ENCODE measurements around the gene CACNA1C.

CACNA1C gene

DNA sequence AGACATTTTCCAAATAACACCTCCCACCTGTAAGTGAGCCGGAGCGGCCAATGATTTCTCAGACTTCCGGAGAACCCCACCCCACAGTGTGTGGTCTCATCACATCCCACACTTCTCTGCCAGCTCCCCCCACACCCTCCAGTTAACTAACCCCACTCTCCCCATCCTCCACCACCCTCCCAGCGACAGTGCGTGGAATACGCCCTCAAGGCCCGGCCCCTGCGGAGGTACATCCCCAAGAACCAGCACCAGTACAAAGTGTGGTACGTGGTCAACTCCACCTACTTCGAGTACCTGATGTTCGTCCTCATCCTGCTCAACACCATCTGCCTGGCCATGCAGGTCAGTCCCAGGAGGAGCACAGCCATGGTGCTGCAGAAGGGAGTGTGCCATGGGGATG, 557.6 kb downstream of the CACNA1C start:
- no peak for TF ChIP-seq CTCF (conservative IDR thresholded peaks at IDR 0.05; ENCODE audit: low read depth)
- H3K27ac ChIP-seq: no peak overlapping the region
- ChIA-PET CTCF (no interaction called here), POLR2A (ENCODE audit: low non-redundant PET) (no interaction called here)
- no peak for DNase-seq (ENCODE audit: low spot score)

DNA sequence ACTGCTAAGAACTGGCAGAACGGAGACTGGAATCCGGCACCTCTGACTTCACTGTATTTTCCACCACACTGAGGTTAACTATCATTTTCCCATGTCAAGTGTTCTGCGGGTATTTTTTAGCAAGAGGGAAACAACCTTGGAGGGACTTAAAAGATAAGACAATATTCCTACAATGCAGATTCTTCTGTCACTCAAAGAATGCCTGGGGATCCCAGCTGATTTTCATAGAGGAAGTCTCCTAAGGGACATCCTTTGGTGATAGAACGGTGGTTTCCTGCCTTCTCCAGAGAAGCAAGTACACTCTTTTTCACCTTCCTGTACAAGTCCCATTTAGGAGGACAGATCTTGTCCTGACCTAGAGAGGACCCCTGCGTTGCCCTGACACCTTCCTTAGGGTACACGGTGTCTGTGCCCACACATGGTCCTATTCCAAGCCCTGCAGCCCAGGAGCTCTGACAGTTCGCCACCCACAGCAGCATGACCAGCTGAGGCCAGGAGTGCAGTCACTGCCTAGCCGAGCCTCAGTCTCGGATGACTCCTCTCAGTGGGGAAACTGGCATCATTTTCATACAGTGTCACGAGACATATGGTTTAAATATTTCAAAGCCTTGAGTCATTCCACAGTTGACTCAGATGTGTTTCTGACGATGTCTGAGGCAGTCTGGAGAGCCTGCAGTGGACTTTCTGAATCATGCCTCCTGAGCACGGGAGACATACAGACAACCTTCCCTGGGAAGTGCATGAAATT, 560.7 kb downstream of the CACNA1C start:
- DNase-seq (ENCODE audit: low spot score): peak; percentile 66
- TF ChIP-seq CTCF (conservative IDR thresholded peaks at IDR 0.05; ENCODE audit: low read depth): no peak
- H3K27ac ChIP-seq: no peak overlapping the region
- ChIA-PET CTCF (interaction anchor here (0.6 kb wide), 1 partner anchor 184 kb away, joined by 3 read pairs; no protein-coding TSS in a partner anchor), POLR2A (ENCODE audit: low non-redundant PET) (no interaction called here)

- no peak overlapping the region for H3K27ac ChIP-seq
- ChIA-PET CTCF (no interaction called here), POLR2A (ENCODE audit: low non-redundant PET) (interaction anchor here (0.5 kb wide), 1 partner anchor 30 kb away, joined by 3 read pairs; no protein-coding TSS in a partner anchor)
- DNase-seq (ENCODE audit: low spot score): no peak
- TF ChIP-seq CTCF (conservative IDR thresholded peaks at IDR 0.05; ENCODE audit: low read depth): no peak
Observed at GRCh38 chr12:2614341-2614740, 561.6 kb downstream of the CACNA1C start.

DNA sequence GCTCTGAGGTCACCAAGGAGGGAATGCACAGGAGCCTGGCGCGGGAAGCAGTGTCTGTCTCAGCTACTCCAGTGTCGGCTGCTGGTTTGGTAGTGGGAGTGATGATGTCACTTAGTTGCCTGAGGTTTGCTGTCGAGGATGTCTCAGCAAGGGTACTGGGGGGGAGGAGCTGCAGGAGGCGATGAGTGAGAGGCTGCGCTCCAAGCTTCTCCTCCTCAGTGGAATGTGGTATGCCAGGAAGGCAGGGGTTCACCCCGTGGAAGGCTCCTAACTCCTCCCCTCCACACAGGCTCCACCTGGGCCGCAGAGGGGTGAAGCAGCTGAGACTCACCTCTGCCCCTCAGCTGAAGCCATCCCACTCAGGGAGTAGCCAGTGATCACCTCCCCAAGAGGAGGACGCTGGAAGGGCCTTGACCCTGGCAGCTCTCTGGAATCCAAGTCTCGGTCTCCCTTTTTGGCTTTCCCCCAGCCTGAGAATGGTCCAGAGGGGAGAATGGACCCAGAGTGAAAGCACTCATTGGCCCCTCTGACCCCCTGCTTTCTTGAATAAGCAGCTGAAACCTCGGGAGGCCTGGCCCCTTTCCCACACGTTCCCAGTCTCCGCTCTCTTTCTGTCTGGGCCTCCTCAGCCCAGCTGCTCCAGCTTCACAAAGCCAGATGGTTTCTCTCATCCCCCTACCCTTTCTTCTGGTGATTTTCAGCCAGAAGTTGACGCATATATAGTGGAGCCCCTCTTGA, 563.0 kb downstream of the CACNA1C start:
- TF ChIP-seq CTCF (conservative IDR thresholded peaks at IDR 0.05; ENCODE audit: low read depth): no peak
- DNase-seq (ENCODE audit: low spot score): no peak
- POLR2A ChIA-PET (ENCODE audit: low non-redundant PET): no interaction called here
- no peak overlapping the region for H3K27ac ChIP-seq
- CTCF ChIA-PET: no interaction called here

- ChIA-PET POLR2A (ENCODE audit: low non-redundant PET) (no interaction called here), CTCF (no interaction called here)
- no peak overlapping the region for H3K27ac ChIP-seq
- DNase-seq (ENCODE audit: low spot score): no peak
- no peak for TF ChIP-seq CTCF (conservative IDR thresholded peaks at IDR 0.05; ENCODE audit: low read depth)
Observed at GRCh38 chr12:2616763-2617162, 564.0 kb downstream of the CACNA1C start.

DNA sequence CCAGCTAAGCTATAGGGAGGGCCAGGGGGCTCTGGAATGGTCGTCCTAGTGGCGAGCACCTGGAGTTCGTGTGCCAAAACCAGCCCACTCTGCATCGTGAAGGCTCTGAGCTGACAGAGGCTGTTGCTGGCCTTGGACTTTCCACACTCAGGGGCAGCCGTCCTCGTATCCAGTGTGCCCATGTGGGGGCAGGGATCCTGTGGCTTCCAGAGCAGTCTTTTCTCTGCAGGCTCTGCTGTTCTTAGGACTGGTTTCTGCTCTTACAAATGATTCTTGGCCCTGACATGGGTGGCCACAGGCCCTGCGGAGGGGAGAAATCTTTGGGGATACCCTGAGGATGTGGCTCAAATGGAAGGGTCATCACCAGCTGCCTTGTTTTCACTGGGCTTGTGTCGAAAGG, 564.6 kb downstream of the CACNA1C start:
- H3K27ac ChIP-seq: no peak overlapping the region
- no peak for TF ChIP-seq CTCF (conservative IDR thresholded peaks at IDR 0.05; ENCODE audit: low read depth)
- ChIA-PET CTCF (interaction anchor here (0.6 kb wide), 1 partner anchor 20 kb away, joined by 4 read pairs; no protein-coding TSS in a partner anchor), POLR2A (ENCODE audit: low non-redundant PET) (no interaction called here)
- DNase-seq (ENCODE audit: low spot score): no peak

Data from RWPE1 (cell line).